OCI-LY1 (cell line): Measurements from ENCODE around the gene KCNN3.

Experiments used
- CTCF ChIP-seq: fragments of 200-600 bp; sonication (generic), shearing (Covaris generic); IDR thresholded peaks from 2 replicates; pipeline ENCODE4 v1.5.1; 2017; ENCODE audit warnings: mild to moderate bottlenecking, antibody characterized with exemption, low read length, moderate library complexity, mixed read lengths
- EZH2 ChIP-seq: fragments of 200-600 bp; sonication (generic), shearing (Covaris generic); IDR thresholded peaks from 2 replicates; pipeline ENCODE4 v1.8.0; 2017; ENCODE audit warnings: borderline replicate concordance, mixed run types, mild to moderate bottlenecking, antibody characterized with exemption, low read length, moderate library complexity, mixed read lengths

GRCh38 chr1:154838988-154839387, 31.1 kb downstream of the KCNN3 start:
- TF ChIP-seq EZH2 = no peak
- TF ChIP-seq CTCF = no peak
